GM21786 (cell line): ENCODE results near the gene ANAPC13.
A peak's percentile ranks its signal among the peaks of the same experiment; 100 is the strongest.

Experiments used
- ATAC-seq: cut with Tn5 transposase; IDR thresholded peaks from one replicate; pipeline ENCODE4 v1.9.1; 2021; ENCODE audit not compliant: unreplicated experiment

The ANAPC13 gene, protein sequence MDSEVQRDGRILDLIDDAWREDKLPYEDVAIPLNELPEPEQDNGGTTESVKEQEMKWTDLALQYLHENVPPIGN

GRCh38 chr3:134485718-134486576 is at the start of gene ANAPC13, which contains the start of gene CEP63:
Gene ANAPC13 (minus strand): TSS chr3:134485985. CDS start chr3:134482904, 3,081 bp downstream.
Gene CEP63 (plus strand): TSS chr3:134486057. CDS start chr3:134495321, 9,264 bp downstream.
- peak; percentile 85 for ATAC-seq

GRCh38 chr3:134535186-134535970 is 49.6 kb upstream of the ANAPC13 start:
- ATAC-seq, result no peak

DNA sequence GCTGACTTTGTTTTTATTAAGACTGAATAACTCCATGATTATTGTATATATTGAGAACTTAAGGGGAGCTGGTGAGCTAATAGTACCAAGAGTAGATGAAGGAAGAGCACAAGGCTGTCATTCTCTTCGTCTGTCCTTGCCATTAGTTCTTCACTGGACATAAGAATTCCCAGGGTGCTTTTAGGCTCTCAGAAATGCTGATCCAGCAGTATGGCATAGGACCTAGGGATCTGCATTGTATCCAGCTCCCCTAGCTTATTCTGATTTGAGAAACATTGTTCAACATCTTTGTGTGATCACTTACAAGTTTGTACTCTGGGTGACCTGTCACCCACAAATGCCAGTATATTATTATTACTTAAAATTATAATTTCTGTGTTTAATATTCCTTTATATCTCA is 47.7 kb upstream of the ANAPC13 start:
- ATAC-seq, result no peak

GRCh38 chr3:134527538-134528186 is 41.9 kb upstream of the ANAPC13 start:
- ATAC-seq, result no peak

DNA sequence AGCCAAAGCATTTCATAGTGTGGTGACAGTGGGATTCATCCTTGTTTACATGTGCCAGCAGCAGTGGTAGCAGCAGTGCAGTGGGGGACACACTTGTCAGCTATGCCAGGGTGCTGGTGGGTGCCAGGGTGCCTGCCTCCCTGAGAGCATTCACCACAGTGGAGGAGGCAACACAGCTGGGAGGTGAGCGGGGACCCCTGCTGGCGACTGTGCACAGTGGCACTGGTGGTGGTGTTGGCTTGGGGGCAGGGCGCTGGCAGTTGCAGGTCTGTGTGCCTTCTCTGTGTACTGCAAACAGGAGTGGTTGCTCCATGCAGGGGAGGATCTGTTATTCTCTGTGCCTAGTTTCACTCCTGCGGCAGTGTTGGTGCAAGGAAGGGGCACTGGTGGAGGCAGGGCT is 41.3 kb upstream of the ANAPC13 start:
- ATAC-seq, result no peak

DNA sequence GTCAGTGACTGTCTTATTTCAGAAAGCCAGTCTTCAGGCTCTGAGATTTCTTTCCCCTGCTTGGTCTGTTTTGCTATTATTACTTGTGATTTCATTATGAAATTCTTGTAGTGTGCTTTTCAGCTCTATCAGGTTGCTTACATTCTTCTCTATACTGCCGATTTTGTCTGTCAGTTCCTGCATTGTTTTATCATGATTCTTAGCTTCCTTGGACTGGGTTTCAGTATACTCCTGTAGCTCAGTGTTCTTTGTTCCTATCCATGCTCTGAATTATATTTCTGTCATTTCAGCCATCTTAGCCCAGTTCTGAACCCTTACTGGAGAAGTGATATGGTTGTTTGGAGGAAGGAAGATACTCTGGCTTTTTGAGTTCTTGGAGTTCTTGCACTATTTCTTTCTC is 40.5 kb upstream of the ANAPC13 start:
- no peak for ATAC-seq

DNA sequence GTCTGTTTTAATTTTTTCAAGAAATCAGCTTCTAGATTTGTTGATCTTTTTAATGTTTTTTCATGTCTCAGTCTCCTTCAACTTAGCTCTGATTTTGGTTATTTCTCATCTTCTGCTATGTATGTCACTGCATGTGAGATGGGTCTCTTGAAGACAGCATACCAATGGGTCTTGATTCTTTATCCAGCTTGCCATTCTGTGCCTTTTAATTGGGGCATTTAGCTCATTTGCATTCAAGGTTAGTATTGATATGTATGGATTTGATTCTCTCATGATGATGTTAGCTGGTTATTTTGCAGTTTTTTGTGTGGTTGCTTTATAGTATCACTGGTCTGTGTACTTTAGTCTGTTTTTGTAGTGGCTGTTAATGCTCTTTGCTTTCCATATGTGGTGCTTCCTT is 39.5 kb upstream of the ANAPC13 start:
- ATAC-seq, result no peak

- ATAC-seq, result no peak
Observed at GRCh38 chr3:134522541-134522940, 36.8 kb upstream of the ANAPC13 start.

- no peak for ATAC-seq
Observed at GRCh38 chr3:134517791-134518190, 32.0 kb upstream of the ANAPC13 start.

GRCh38 chr3:134516905-134517304 is 31.1 kb upstream of the ANAPC13 start:
- ATAC-seq, result no peak

DNA sequence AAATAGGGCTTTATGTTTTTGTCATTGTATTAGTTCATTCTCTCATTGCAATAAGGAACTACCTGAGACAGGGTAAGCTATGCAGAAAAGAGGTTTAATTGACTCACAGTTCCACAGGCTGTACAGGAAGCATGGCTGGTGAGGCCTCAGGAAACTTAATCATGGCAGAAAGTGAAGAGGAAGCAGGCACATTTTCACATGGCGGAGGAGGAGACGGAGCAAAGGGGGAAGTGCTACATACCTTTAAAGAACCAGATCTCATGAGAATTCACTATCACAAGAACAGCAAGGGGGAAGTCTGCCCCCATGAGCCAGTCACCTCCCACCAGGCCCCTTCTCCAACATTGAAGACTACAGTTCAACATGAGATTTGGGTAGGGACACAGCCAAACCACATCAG is 25.7 kb upstream of the ANAPC13 start:
- no peak for ATAC-seq

- ATAC-seq, result no peak
Observed at GRCh38 chr3:134505485-134505884, 19.7 kb upstream of the ANAPC13 start.

- no peak for ATAC-seq
Observed at GRCh38 chr3:134504132-134504531, 18.3 kb upstream of the ANAPC13 start.

- no peak for ATAC-seq
Observed at GRCh38 chr3:134503266-134503665, 17.5 kb upstream of the ANAPC13 start.

DNA sequence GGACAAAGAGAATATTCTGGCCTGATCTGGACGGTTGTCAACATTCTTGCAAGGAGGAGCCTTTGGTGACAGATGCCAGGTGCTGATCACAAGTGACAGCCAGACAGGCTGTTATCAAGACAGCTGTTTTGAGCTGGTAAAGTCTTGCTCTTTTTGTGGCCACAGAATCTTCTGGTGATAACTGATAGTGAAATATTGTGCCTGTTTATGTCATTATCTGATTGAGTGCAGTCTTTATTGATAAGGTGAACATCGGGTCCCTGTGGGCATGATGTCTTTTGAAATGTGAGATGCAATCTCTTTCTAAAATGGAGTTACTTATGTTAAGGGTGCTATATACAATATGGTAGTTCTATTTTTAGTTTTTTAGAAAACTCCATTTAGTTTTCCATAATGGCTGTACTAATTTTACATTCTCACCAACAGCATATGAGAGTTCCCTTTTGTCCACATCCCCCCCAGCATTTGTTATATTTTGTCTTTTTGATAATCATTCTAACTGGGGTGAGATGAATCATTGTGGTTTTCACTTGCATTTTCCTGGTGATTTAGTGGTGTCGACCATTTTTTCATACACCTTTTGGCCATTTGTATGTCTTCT is 10.8 kb upstream of the ANAPC13 start:
- no peak for ATAC-seq

DNA sequence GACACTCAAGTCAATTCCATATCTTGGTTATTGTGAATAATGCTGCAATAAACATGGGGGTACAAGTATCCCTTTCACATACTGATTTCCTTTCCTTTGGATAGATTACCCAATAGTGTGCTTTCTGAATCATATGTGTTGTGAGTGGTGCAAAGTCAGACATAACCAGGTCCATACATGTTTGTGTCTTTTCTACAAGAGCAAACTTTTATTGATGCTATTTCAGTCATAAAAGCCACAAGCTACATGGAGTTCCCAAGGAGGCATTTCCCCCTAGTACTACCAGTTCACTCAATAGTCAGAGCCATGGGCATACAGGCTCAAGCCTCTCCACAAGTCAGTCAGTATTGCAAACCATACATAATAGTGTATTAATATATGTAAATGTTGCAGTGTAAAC is 10.2 kb upstream of the ANAPC13 start:
- no peak for ATAC-seq

DNA sequence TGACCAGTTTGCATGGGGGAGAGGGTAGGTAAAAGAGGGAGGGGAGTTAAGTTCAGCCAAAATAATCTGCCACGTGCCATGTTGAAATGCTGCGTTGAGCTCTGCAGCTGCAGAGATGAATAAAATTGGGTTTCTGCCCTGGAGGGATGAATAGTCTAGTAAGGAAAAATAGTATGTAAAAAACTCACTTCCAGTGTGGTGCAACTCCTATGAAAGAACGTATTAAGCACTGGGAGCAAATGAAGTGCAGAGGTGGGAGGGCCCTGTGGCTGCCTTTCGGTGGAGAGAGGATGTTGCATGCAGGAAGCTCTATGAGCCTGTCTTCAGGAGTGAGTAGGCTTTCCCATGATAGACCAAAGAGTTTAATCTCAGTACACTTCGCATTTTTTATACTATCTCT is 8.7 kb upstream of the ANAPC13 start:
- ATAC-seq, result no peak

GRCh38 chr3:134487406-134487805 is 1.6 kb upstream of the ANAPC13 start:
- ATAC-seq, result peak; percentile 24

DNA sequence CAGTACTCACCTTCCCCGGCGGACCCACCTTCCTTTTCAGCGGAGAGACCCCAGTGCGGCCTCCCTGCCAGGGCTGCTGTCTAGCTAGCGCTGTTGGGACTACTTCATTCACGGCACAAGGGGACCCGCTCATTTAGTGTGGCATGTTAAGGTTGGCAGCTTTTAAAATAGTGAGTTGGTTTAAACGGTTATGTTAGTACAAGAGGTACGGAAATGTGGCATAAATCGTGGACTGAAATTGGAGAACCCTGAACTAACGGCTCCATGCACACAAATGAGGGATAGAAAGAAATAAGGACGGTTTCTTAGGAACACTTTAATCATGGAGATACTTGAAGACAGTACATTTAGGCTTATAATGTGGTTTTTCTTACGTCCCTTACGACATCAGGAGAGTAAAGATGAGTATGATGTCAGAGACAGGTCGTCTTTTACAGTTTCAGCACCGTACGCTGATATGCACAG is 824 bp upstream of the ANAPC13 start:
- no peak for ATAC-seq

GRCh38 chr3:134485075-134485717 is 589 bp downstream of the ANAPC13 start:
- ATAC-seq, result peak; percentile 7
